Hippocampal formation (tissue), 2 donors: ENCODE data around the gene KIF12.
"Not testable (repeated sequence)": the region's sequence is repeated elsewhere in the genome, so short reads cannot be mapped to it uniquely, and the experiment has no call there.

Experiments used
- DNase-seq, 2 donors: peaks; one replicate each; lab custom pipeline; 2025; lab: John Stamatoyannopoulos, UW

The KIF12 gene

GRCh38 chr9:114046875-114047274, 52.2 kb downstream of the KIF12 start:
- DNase-seq, result no peak

GRCh38 chr9:114046237-114046755, 52.8 kb downstream of the KIF12 start:
- no peak for DNase-seq

DNA sequence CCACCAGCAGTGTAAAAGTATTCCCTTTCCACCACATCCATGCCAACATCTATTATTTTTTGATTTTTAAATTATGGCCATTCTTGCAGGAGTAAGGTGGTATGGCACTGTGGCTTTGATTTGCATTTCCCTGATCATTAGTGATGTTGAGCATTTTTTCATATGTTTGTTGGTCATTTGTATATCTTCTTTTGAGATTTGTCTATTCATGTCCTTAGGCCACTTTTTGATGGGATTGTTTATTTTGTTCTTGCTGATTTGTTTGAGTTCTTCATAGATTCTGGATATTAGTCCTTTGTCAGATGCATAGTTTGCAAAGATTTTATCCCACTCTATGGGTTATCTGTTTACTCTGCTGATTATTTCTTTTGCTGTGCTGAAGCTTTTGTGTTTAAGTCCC, 55.4 kb downstream of the KIF12 start:
- DNase-seq, result not testable (repeated sequence)
